ENCODE data around the gene GLP1R.

The GLP1R gene

GRCh38 chr6:39083231-39083634 lies 34.7 kb downstream of the GLP1R start:
- Histone ChIP-seq H3K4me2 (ENCODE audit: low read length) (no peak overlapping the region), H3K27me3 (ENCODE audit: insufficient read depth, low read length) (no peaks in the 10 kb centered on the region), H3K4me3 (ENCODE audit: low read depth, low read length, poor library complexity, severe bottlenecking) (no peak overlapping the region), H3K79me2 (ENCODE audit: insufficient read depth, low read length) (no peaks in the 10 kb centered on the region), H3K9me3 (ENCODE audit: low read length) (no peaks in the 10 kb centered on the region), H3F3A (ENCODE audit: insufficient read depth, low read length) (no peaks in the 10 kb centered on the region), H4K20me1 (ENCODE audit: insufficient read depth, low read length) (no peaks in the 10 kb centered on the region), H3K4me1 (ENCODE audit: insufficient read depth, low read length, severe bottlenecking) (no peaks in the 10 kb centered on the region), H3K27ac (ENCODE audit: low read depth, low read length, poor library complexity, severe bottlenecking) (no peak overlapping the region), H3K36me3 (ENCODE audit: insufficient read depth, low read length) (no peaks in the 10 kb centered on the region), H2AFZ (ENCODE audit: low read length) (no peak overlapping the region), H3K9me2 (ENCODE audit: low read depth, low read length) (no peaks in the 10 kb centered on the region), H3K9ac (ENCODE audit: low read length) (no peak overlapping the region)
- TF ChIP-seq CTCF (IDR thresholded peaks at IDR 0.05; ENCODE audit: low read length): no peak
- no peak for TF ChIP-seq EZH2 (IDR thresholded peaks at IDR 0.05; ENCODE audit: borderline replicate concordance, low read length)

GRCh38 chr6:39084506-39084905 lies 35.9 kb downstream of the GLP1R start:
- Histone ChIP-seq H3K4me1 (ENCODE audit: insufficient read depth, low read length, severe bottlenecking) (no peaks in the 10 kb centered on the region), H3K27ac (ENCODE audit: low read depth, low read length, poor library complexity, severe bottlenecking) (no peak overlapping the region), H4K20me1 (ENCODE audit: insufficient read depth, low read length) (no peaks in the 10 kb centered on the region), H3K36me3 (ENCODE audit: insufficient read depth, low read length) (no peaks in the 10 kb centered on the region), H3K9me3 (ENCODE audit: low read length) (no peaks in the 10 kb centered on the region), H3F3A (ENCODE audit: insufficient read depth, low read length) (no peaks in the 10 kb centered on the region), H2AFZ (ENCODE audit: low read length) (no peak overlapping the region), H3K27me3 (ENCODE audit: insufficient read depth, low read length) (no peaks in the 10 kb centered on the region), H3K4me3 (ENCODE audit: low read depth, low read length, poor library complexity, severe bottlenecking) (no peak overlapping the region), H3K4me2 (ENCODE audit: low read length) (no peak overlapping the region), H3K9ac (ENCODE audit: low read length) (no peak overlapping the region), H3K79me2 (ENCODE audit: insufficient read depth, low read length) (no peaks in the 10 kb centered on the region), H3K9me2 (ENCODE audit: low read depth, low read length) (no peaks in the 10 kb centered on the region)
- TF ChIP-seq CTCF (IDR thresholded peaks at IDR 0.05; ENCODE audit: low read length) (no peak), EZH2 (IDR thresholded peaks at IDR 0.05; ENCODE audit: borderline replicate concordance, low read length) (no peak)

- H3K4me1 ChIP-seq (ENCODE audit: insufficient read depth, low read length, severe bottlenecking): no peaks in the 10 kb centered on the region
- H3F3A ChIP-seq (ENCODE audit: insufficient read depth, low read length): no peaks in the 10 kb centered on the region
- TF ChIP-seq CTCF (IDR thresholded peaks at IDR 0.05; ENCODE audit: low read length): no peak
- TF ChIP-seq EZH2 (IDR thresholded peaks at IDR 0.05; ENCODE audit: borderline replicate concordance, low read length): no peak
- H3K9me3 ChIP-seq (ENCODE audit: low read length): no peaks in the 10 kb centered on the region
- H3K9ac ChIP-seq (ENCODE audit: low read length): no peak overlapping the region
- H4K20me1 ChIP-seq (ENCODE audit: insufficient read depth, low read length): no peaks in the 10 kb centered on the region
- H3K4me2 ChIP-seq (ENCODE audit: low read length): no peak overlapping the region
- H3K79me2 ChIP-seq (ENCODE audit: insufficient read depth, low read length): no peaks in the 10 kb centered on the region
- no peak overlapping the region for H3K4me3 ChIP-seq (ENCODE audit: low read depth, low read length, poor library complexity, severe bottlenecking)
- H3K27me3 ChIP-seq (ENCODE audit: insufficient read depth, low read length): no peaks in the 10 kb centered on the region
- H3K36me3 ChIP-seq (ENCODE audit: insufficient read depth, low read length): no peaks in the 10 kb centered on the region
- H3K27ac ChIP-seq (ENCODE audit: low read depth, low read length, poor library complexity, severe bottlenecking): no peak overlapping the region
- no peaks in the 10 kb centered on the region for H3K9me2 ChIP-seq (ENCODE audit: low read depth, low read length)
- no peak overlapping the region for H2AFZ ChIP-seq (ENCODE audit: low read length)
Observed at GRCh38 chr6:39085129-39085797, 36.7 kb downstream of the GLP1R start.

All from OCI-LY1 (cell line).